ENCODE results near the gene CRB2. TPM values are rescaled to one million over a fixed set of nuclear protein-coding genes. Genes with fewer than 3 reads are reported as not detected.

CRB2 gene
- total RNA-seq, 1 experiment from 2014 or later = 3.6 TPM

GRCh38 chr9:123387686-123388085 is 31.7 kb downstream of the CRB2 start:
- Histone ChIP-seq H3K4me2 (ENCODE audit: insufficient read depth, insufficient read length, low read length) (no peak overlapping the region), H3K56ac (ENCODE audit: insufficient read length, low read depth, low read length) (no peak overlapping the region), H3K9me3 (ENCODE audit: control insufficient read depth, low read depth, low read length) (no peaks in the 10 kb centered on the region), H4K5ac (ENCODE audit: insufficient read length, low read depth, low read length) (no peak overlapping the region), H2BK12ac (ENCODE audit: insufficient read length, low read depth, low read length) (no peak overlapping the region), H2BK120ac (ENCODE audit: low read depth, low read length, poor library complexity, severe bottlenecking) (no peak overlapping the region), H4K91ac (ENCODE audit: insufficient read length, low read depth, low read length) (no peak overlapping the region), H2BK5ac (ENCODE audit: insufficient read length, low read length) (no peak overlapping the region), H3K27me3 (ENCODE audit: insufficient read depth, low read length) (no peaks in the 10 kb centered on the region), H3K79me2 (ENCODE audit: insufficient read depth, low read length) (no peaks in the 10 kb centered on the region), H3K4me1 (ENCODE audit: insufficient read depth, low read length) (no peaks in the 10 kb centered on the region), H3K23me2 (ENCODE audit: insufficient read length, low read depth, low read length, poor library complexity, severe bottlenecking) (no peaks in the 10 kb centered on the region), H3K9ac (ENCODE audit: extremely low read depth, insufficient read length, low read length) (no peak overlapping the region), H4K8ac (replicated peaks; ENCODE audit: insufficient read length, low read depth, low read length) (no peak overlapping the region), H3K4ac (ENCODE audit: low read depth, low read length) (no peak overlapping the region), H3K23ac (ENCODE audit: insufficient read length, low read depth, low read length) (no peak overlapping the region), H2BK15ac (ENCODE audit: low read depth, low read length) (no peak overlapping the region), H3T11ph (ENCODE audit: low read length) (no peak overlapping the region), H3K14ac (ENCODE audit: insufficient read depth, low read length) (no peak overlapping the region), H2AK5ac (ENCODE audit: insufficient read length, low read length) (no peak overlapping the region), H3K79me1 (ENCODE audit: insufficient read depth, low read depth, low read length, poor library complexity, severe bottlenecking) (no peaks in the 10 kb centered on the region), H2BK20ac (ENCODE audit: low read depth, low read length, poor library complexity, severe bottlenecking) (no peak overlapping the region), H3K27ac (ENCODE audit: insufficient read length, low read depth, low read length) (no peak overlapping the region), H4K20me1 (ENCODE audit: control insufficient read depth, insufficient read depth, insufficient read length) (no peaks in the 10 kb centered on the region), H3K18ac (ENCODE audit: insufficient read length, low read depth, low read length) (no peak overlapping the region), H2AFZ (ENCODE audit: low read length) (no peak overlapping the region)
- Mint-ChIP-seq H3K4me1 (peaks cover 7 to 20% of the 10 kb centered on the region in 2 experiments; a peak in 3 of 4 replicates), H3K9me3 (peaks cover 2% of the 10 kb centered on the region in 2 experiments; a peak in 3 of 5 replicates), H3K36me3 (ENCODE audit: insufficient read depth in 1 of 3, low read depth in 3 of 3) (peaks cover 0 to 2% (median 0%) of the 10 kb centered on the region in 3 experiments; a peak in 1 of 7 replicates), H3K27ac (no peak overlapping the region), H3K4me3 (no peak overlapping the region), H3K27me3 (ENCODE audit: low read depth) (peaks cover 5% of the 10 kb centered on the region)
- WGBS (ENCODE audit: extremely low coverage, insufficient read length, low lambda C conversion rate) = no CpG with 5 or more reads among the region's 14 CpGs
- TF ChIP-seq CTCF (conservative IDR thresholded peaks at IDR 0.05) = no peak
- DNase-seq = no peak

All from H9 (cell line).